SK-N-MC (cell line): ENCODE data around the gene ATP2B1.

Experiments used
- EZH2 ChIP-seq: fragments of 200-600 bp; sonication (generic); IDR thresholded peaks from one replicate; pipeline ENCODE4 v1.6.1; 2017; ENCODE audit warnings: antibody characterized with exemption
- POLR2AphosphoS5 ChIP-seq: IDR thresholded peaks from 2 replicates; pipeline ENCODE4 v1.6.1; 2012; ENCODE audit warnings: mild to moderate bottlenecking, low read depth, low read length, borderline replicate concordance

- TF ChIP-seq POLR2AphosphoS5: no peak
- TF ChIP-seq EZH2: no peak
Observed at GRCh38 chr12:89672589-89672979, 36.1 kb downstream of the ATP2B1 start.
